A204.1 (cell line): ENCODE results near the gene ZNF385A.

Experiments
- FAIRE-seq: peaks from 2 replicates; lab custom pipeline; 2012; peaks lifted over from hg19 to GRCh38; lab: Jason Lieb, UNC

ZNF385A gene

GRCh38 chr12:54384591-54385041, at the start of gene ZNF385A:
Gene ZNF385A (minus strand): TSS chr12:54384733. CDS start chr12:54384514, 219 bp downstream.
- no peak for FAIRE-seq

GRCh38 chr12:54432815-54433164, 48.3 kb upstream of the ZNF385A start:
- no peak for FAIRE-seq

- no peak for FAIRE-seq
Measured at GRCh38 chr12:54431911-54432814, 47.6 kb upstream of the ZNF385A start.

- no peak for FAIRE-seq
Measured at GRCh38 chr12:54430471-54431069, 46.0 kb upstream of the ZNF385A start.

GRCh38 chr12:54429014-54429471, 44.5 kb upstream of the ZNF385A start:
- no peak for FAIRE-seq

- FAIRE-seq, result no peak
Measured at GRCh38 chr12:54428050-54429013, 43.8 kb upstream of the ZNF385A start.

- FAIRE-seq, result no peak
Measured at GRCh38 chr12:54427106-54427505, 42.6 kb upstream of the ZNF385A start.

- no peak for FAIRE-seq
Measured at GRCh38 chr12:54426690-54427089, 42.2 kb upstream of the ZNF385A start.

GRCh38 chr12:54425702-54426101, 41.2 kb upstream of the ZNF385A start:
- no peak for FAIRE-seq

GRCh38 chr12:54424224-54424623, 39.7 kb upstream of the ZNF385A start:
- FAIRE-seq, result no peak

GRCh38 chr12:54423816-54424150, 39.2 kb upstream of the ZNF385A start:
- FAIRE-seq, result no peak

GRCh38 chr12:54421879-54422250, 37.3 kb upstream of the ZNF385A start:
- FAIRE-seq, result no peak

- no peak for FAIRE-seq
Measured at GRCh38 chr12:54421175-54421878, 36.8 kb upstream of the ZNF385A start.

- FAIRE-seq, result no peak
Measured at GRCh38 chr12:54420766-54421144, 36.2 kb upstream of the ZNF385A start.

- FAIRE-seq, result no peak
Measured at GRCh38 chr12:54419088-54419887, 34.8 kb upstream of the ZNF385A start, which contains the start of gene ITGA5. Gene ITGA5 (minus strand): TSS chr12:54419266. CDS start chr12:54419198, 68 bp downstream.

GRCh38 chr12:54418441-54419087, 34.0 kb upstream of the ZNF385A start:
- no peak for FAIRE-seq

- FAIRE-seq, result no peak
Measured at GRCh38 chr12:54417712-54418440, 33.3 kb upstream of the ZNF385A start.

- FAIRE-seq, result no peak
Measured at GRCh38 chr12:54416687-54417603, 32.4 kb upstream of the ZNF385A start.
